Measurements from ENCODE around the gene NEK2. TPM values are rescaled to one million over a fixed set of nuclear protein-coding genes. Genes with fewer than 3 reads are reported as not detected.
"Not testable (repeated sequence)": the region's sequence is repeated elsewhere in the genome, so short reads cannot be mapped to it uniquely, and the experiment has no call there.

The NEK2 gene
- total RNA-seq, 1 experiment from 2014 or later, result 17.6 TPM

GRCh38 chr1:211695135-211695816 is 19.9 kb upstream of the NEK2 start:
- H4K5ac ChIP-seq (ENCODE audit: insufficient read length, low read depth, low read length), result no peak overlapping the region
- no peak overlapping the region for H4K8ac ChIP-seq (replicated peaks; ENCODE audit: insufficient read length, low read depth, low read length)
- peaks cover 11% of the 10 kb centered on the region for H3K23me2 ChIP-seq (ENCODE audit: insufficient read length, low read depth, low read length, poor library complexity, severe bottlenecking)
- Mint-ChIP-seq H3K36me3 (ENCODE audit: insufficient read depth in 1 of 3, low read depth in 3 of 3) (no peaks in the 10 kb centered on the region; a peak in 1 of 7 replicates), H3K27me3 (ENCODE audit: low read depth) (peaks cover 16% of the 10 kb centered on the region), H3K4me1 (peaks cover 4 to 5% of the 10 kb centered on the region in 2 experiments; a peak in 3 of 4 replicates), H3K27ac (no peak overlapping the region; a peak in 1 of 7 replicates), H3K4me3 (no peak overlapping the region), H3K9me3 (peaks cover 0 to 2% of the 10 kb centered on the region in 2 experiments; a peak in 1 of 5 replicates)
- WGBS (ENCODE audit: extremely low coverage, insufficient read length, low lambda C conversion rate), result no CpG with 5 or more reads among the region's 10 CpGs
- H3K4ac ChIP-seq (ENCODE audit: low read depth, low read length), result no peak overlapping the region
- H4K91ac ChIP-seq (ENCODE audit: insufficient read length, low read depth, low read length), result no peak overlapping the region
- H2BK15ac ChIP-seq (ENCODE audit: low read depth, low read length), result no peak overlapping the region
- no peak overlapping the region for H3K23ac ChIP-seq (ENCODE audit: insufficient read length, low read depth, low read length)
- H3K14ac ChIP-seq (ENCODE audit: insufficient read depth, low read length), result no peak overlapping the region
- H4K20me1 ChIP-seq (ENCODE audit: control insufficient read depth, insufficient read depth, insufficient read length), result no peaks in the 10 kb centered on the region
- H3K27ac ChIP-seq (ENCODE audit: insufficient read length, low read depth, low read length), result no peak overlapping the region
- no peaks in the 10 kb centered on the region for H3K79me2 ChIP-seq (ENCODE audit: insufficient read depth, low read length)
- H3K4me2 ChIP-seq (ENCODE audit: insufficient read depth, insufficient read length, low read length), result no peak overlapping the region
- no peak for TF ChIP-seq CTCF (conservative IDR thresholded peaks at IDR 0.05)
- H3K18ac ChIP-seq (ENCODE audit: insufficient read length, low read depth, low read length), result no peak overlapping the region
- no peaks in the 10 kb centered on the region for H3K27me3 ChIP-seq (ENCODE audit: insufficient read depth, low read length)
- no peak overlapping the region for H2BK12ac ChIP-seq (ENCODE audit: insufficient read length, low read depth, low read length)
- no peaks in the 10 kb centered on the region for H3K79me1 ChIP-seq (ENCODE audit: insufficient read depth, low read depth, low read length, poor library complexity, severe bottlenecking)
- H3K9me3 ChIP-seq (ENCODE audit: control insufficient read depth, low read depth, low read length), result no peaks in the 10 kb centered on the region
- no peak overlapping the region for H2BK120ac ChIP-seq (ENCODE audit: low read depth, low read length, poor library complexity, severe bottlenecking)
- no peak for DNase-seq
- no peak overlapping the region for H2AFZ ChIP-seq (ENCODE audit: low read length)
- no peak overlapping the region for H3K56ac ChIP-seq (ENCODE audit: insufficient read length, low read depth, low read length)
- H3T11ph ChIP-seq (ENCODE audit: low read length), result no peak overlapping the region
- no peak overlapping the region for H2BK20ac ChIP-seq (ENCODE audit: low read depth, low read length, poor library complexity, severe bottlenecking)
- no peaks in the 10 kb centered on the region for H3K4me1 ChIP-seq (ENCODE audit: insufficient read depth, low read length)
- H3K9ac ChIP-seq (ENCODE audit: extremely low read depth, insufficient read length, low read length), result no peak overlapping the region
- H2BK5ac ChIP-seq (ENCODE audit: insufficient read length, low read length), result no peak overlapping the region
- no peak overlapping the region for H2AK5ac ChIP-seq (ENCODE audit: insufficient read length, low read length)

DNA sequence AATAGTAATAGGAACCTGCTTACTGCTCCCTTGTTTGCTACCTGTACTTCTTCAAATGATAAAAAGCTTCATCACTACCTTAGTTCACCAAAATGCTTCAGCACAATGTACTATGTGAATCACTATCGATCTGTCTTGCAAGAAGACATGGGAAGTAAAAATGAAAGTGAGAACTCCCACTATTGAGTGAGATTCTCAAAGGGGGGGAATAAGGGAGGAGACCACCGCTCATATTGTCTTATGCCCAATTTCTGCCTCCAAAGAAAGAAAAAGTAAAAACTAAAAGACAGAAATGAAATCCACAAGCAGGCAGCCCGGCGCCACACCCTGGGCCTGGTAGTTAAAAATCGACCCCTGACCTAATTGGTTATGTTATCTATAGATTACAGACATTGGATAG is 18.5 kb upstream of the NEK2 start:
- H2BK12ac ChIP-seq (ENCODE audit: insufficient read length, low read depth, low read length); H2AFZ ChIP-seq (ENCODE audit: low read length); H4K5ac ChIP-seq (ENCODE audit: insufficient read length, low read depth, low read length); H3K14ac ChIP-seq (ENCODE audit: insufficient read depth, low read length); H4K91ac ChIP-seq (ENCODE audit: insufficient read length, low read depth, low read length); DNase-seq; H3K4me3 Mint-ChIP-seq; H3K4ac ChIP-seq (ENCODE audit: low read depth, low read length); H3K27ac ChIP-seq (ENCODE audit: insufficient read length, low read depth, low read length); H3K23ac ChIP-seq (ENCODE audit: insufficient read length, low read depth, low read length); H2BK120ac ChIP-seq (ENCODE audit: low read depth, low read length, poor library complexity, severe bottlenecking); H3K79me1 ChIP-seq (ENCODE audit: insufficient read depth, low read depth, low read length, poor library complexity, severe bottlenecking); H4K8ac ChIP-seq (replicated peaks; ENCODE audit: insufficient read length, low read depth, low read length); H2BK20ac ChIP-seq (ENCODE audit: low read depth, low read length, poor library complexity, severe bottlenecking); H2AK5ac ChIP-seq (ENCODE audit: insufficient read length, low read length); H3T11ph ChIP-seq (ENCODE audit: low read length); H3K56ac ChIP-seq (ENCODE audit: insufficient read length, low read depth, low read length); H3K9me3 Mint-ChIP-seq; H3K9ac ChIP-seq (ENCODE audit: extremely low read depth, insufficient read length, low read length); H3K27me3 ChIP-seq (ENCODE audit: insufficient read depth, low read length); H4K20me1 ChIP-seq (ENCODE audit: control insufficient read depth, insufficient read depth, insufficient read length); H3K18ac ChIP-seq (ENCODE audit: insufficient read length, low read depth, low read length); H2BK15ac ChIP-seq (ENCODE audit: low read depth, low read length); H3K4me1 ChIP-seq (ENCODE audit: insufficient read depth, low read length); H2BK5ac ChIP-seq (ENCODE audit: insufficient read length, low read length); H3K23me2 ChIP-seq (ENCODE audit: insufficient read length, low read depth, low read length, poor library complexity, severe bottlenecking); H3K79me2 ChIP-seq (ENCODE audit: insufficient read depth, low read length); H3K27ac Mint-ChIP-seq; H3K9me3 ChIP-seq (ENCODE audit: control insufficient read depth, low read depth, low read length); H3K27me3 Mint-ChIP-seq (ENCODE audit: low read depth); H3K4me1 Mint-ChIP-seq; H3K4me2 ChIP-seq (ENCODE audit: insufficient read depth, insufficient read length, low read length); H3K36me3 Mint-ChIP-seq (ENCODE audit: insufficient read depth in 1 of 3, low read depth in 3 of 3): not testable (repeated sequence)
- no CpG with 5 or more reads among the region's 5 CpGs for WGBS (ENCODE audit: extremely low coverage, insufficient read length, low lambda C conversion rate)
